Right kidney (tissue), 9 donors: ENCODE results near the gene MAEL.
A peak's percentile ranks its signal among the peaks of the same experiment; 100 is the strongest.

Experiments
- DNase-seq: peaks from one replicate; pipeline ENCODE4 v3.0.0-alpha.2; 2016
- long read RNA-seq, 8 donors: transcript quantifications; one replicate each; lab custom pipeline, GENCODE V29; 2026

The MAEL gene
- long read RNA-seq, donor 1: 0 reads
- long read RNA-seq, donor 2: 0 reads
- long read RNA-seq, donor 3: 0 reads
- long read RNA-seq, donor 4: 0 reads
- long read RNA-seq, donor 5: 0 reads
- long read RNA-seq, donor 6: 0 reads
- long read RNA-seq, donor 7, partial matches to known transcripts: 0 of 1 reads
- long read RNA-seq, donor 7, other reads (novel, unspliced or antisense): 0 of 1 reads
- long read RNA-seq, donor 8: 0 reads

- no peak for DNase-seq
These were observed at the start of gene MAEL for GRCh38 chr1:166988974-166989515. Gene MAEL, plus strand, starts transcription at chr1:166989280. Its CDS starts 73 bp downstream, at chr1:166989353.

- no peak for DNase-seq
These were observed 49.2 kb upstream of the MAEL start for GRCh38 chr1:166939741-166940375.

GRCh38 chr1:166944186-166944967 is 44.7 kb upstream of the MAEL start:
- no peak for DNase-seq

- DNase-seq: peak; percentile 77
These were observed 41.6 kb upstream of the MAEL start for GRCh38 chr1:166947398-166948043.

- no peak for DNase-seq
These were observed 40.2 kb upstream of the MAEL start for GRCh38 chr1:166948856-166949350.

GRCh38 chr1:166950156-166950555 is 38.9 kb upstream of the MAEL start:
- DNase-seq: no peak

- no peak for DNase-seq
These were observed 38.0 kb upstream of the MAEL start for GRCh38 chr1:166951050-166951449.

- no peak for DNase-seq
These were observed 36.9 kb upstream of the MAEL start for GRCh38 chr1:166952002-166952746.

- no peak for DNase-seq
These were observed 35.6 kb upstream of the MAEL start for GRCh38 chr1:166953491-166953890.

GRCh38 chr1:166956057-166956850 is 32.8 kb upstream of the MAEL start:
- no peak for DNase-seq

GRCh38 chr1:166956872-166957271 is 32.2 kb upstream of the MAEL start:
- no peak for DNase-seq

- DNase-seq: peak; percentile 38
These were observed 28.1 kb upstream of the MAEL start for GRCh38 chr1:166960858-166961474.

GRCh38 chr1:166969074-166969677 is 19.9 kb upstream of the MAEL start:
- no peak for DNase-seq

- no peak for DNase-seq
These were observed 17.8 kb upstream of the MAEL start for GRCh38 chr1:166971252-166971651.

- no peak for DNase-seq
These were observed 16.9 kb upstream of the MAEL start for GRCh38 chr1:166972193-166972592.

GRCh38 chr1:166972826-166973225 is 16.3 kb upstream of the MAEL start:
- no peak for DNase-seq

- DNase-seq: peak; percentile 52
These were observed 14.3 kb upstream of the MAEL start for GRCh38 chr1:166974647-166975345.

GRCh38 chr1:166975361-166976129 is 13.5 kb upstream of the MAEL start, which contains the start of gene ILDR2:
Gene ILDR2, minus strand, starts transcription at chr1:166975540. Its CDS starts 272 bp downstream, at chr1:166975268.
- DNase-seq: peak; percentile 87
